K562 (cell line): ENCODE results near the gene ANGEL2. TPM values are rescaled to one million over a fixed set of nuclear protein-coding genes. Genes with fewer than 3 reads are reported as not detected.

Source experiments
- ATAC-seq: fragments of 200-7000 bp; cut with Tn5 transposase; 3 replicates; pipeline ENCODE4 v1.9.1; 2020; ENCODE audit warnings: moderate library complexity
- BruUV-seq: library from RNA; stranded (reverse); fragments of 400-500 nt; replicated peaks from 2 replicates; lab custom pipeline; 2021; lab: Mats Ljungman, UMichigan
- CTCF ChIA-PET: fragments of 300-600 bp; formaldehyde crosslinking; extraction: SDS; loops from one replicate; lab custom pipeline; 2021; ENCODE audit warnings: low intra/inter-chr PET ratio; lab: Yijun Ruan, JAX
- POLR2A ChIA-PET: fragments of 300-600, 350-650 bp; sonication (Branson Sonifier 250); formaldehyde crosslinking; extraction: SDS; loops from one replicate; lab custom pipeline; 2021; ENCODE audit warnings: antibody characterized with exemption, inconsistent platforms; lab: Yijun Ruan, JAX
- DNase-seq, 4 experiments: peaks; one replicate each; pipeline versions ENCODE4 v3.0.0 to v3.0.0-alpha.2; 2011 to 2018; ENCODE audit warnings: low spot score in 3 of 4, mixed read lengths in 3 of 4; ENCODE audit errors: extremely low read depth in 1 of 4
- FAIRE-seq: peaks from 2 replicates; lab custom pipeline; 2011; peaks lifted over from hg19 to GRCh38; lab: Jason Lieb, UNC
- H2AFZ ChIP-seq: 2 replicates; pipeline ENCODE4 v1.6.0; 2011; ENCODE audit warnings: low read depth, low read length, control low read depth, inconsistent platforms
- H3K27ac ChIP-seq: fragments of 200-600 bp; 3 replicates; pipeline ENCODE4 v1.8.0; 2011; ENCODE audit warnings: low read depth, mild to moderate bottlenecking, control low read depth, inconsistent platforms, low read length, moderate library complexity, mixed read lengths; ENCODE audit errors: extremely low read depth
- H3K27me3 ChIP-seq, 2 experiments: fragments of 300-600 bp in 1 of 2; 2 replicates in 1 of 2; 3 replicates in 1 of 2; pipeline versions ENCODE4 v1.6.0 to v1.8.0; 2011; ENCODE audit warnings: inconsistent platforms in 2 of 2, low read length in 2 of 2, mild to moderate bottlenecking in 1 of 2, mixed read lengths in 1 of 2, moderate library complexity in 1 of 2; ENCODE audit not compliant: control insufficient read depth in 2 of 2, insufficient read depth in 2 of 2
- H3K36me3 ChIP-seq: fragments of 300-600 bp; 3 replicates; pipeline ENCODE4 v1.8.0; 2011; ENCODE audit warnings: mild to moderate bottlenecking, low read length, inconsistent platforms; ENCODE audit not compliant: control insufficient read depth, insufficient read depth
- H3K4me1 ChIP-seq, 2 experiments: fragments of 200-600 bp in 1 of 2; replicated peaks in 1 of 2; 2 replicates in 1 of 2; 3 replicates in 1 of 2; pipeline versions ENCODE4 v1.5.1 to v1.8.0; 2011; ENCODE audit warnings: inconsistent platforms in 2 of 2, low read length in 2 of 2, mild to moderate bottlenecking in 1 of 2, mixed read lengths in 1 of 2, moderate library complexity in 1 of 2; ENCODE audit not compliant: control insufficient read depth in 2 of 2, insufficient read depth in 2 of 2
- H3K4me2 ChIP-seq: 2 replicates; pipeline ENCODE4 v1.6.1; 2011; ENCODE audit warnings: low read length, control low read depth, inconsistent platforms, mixed read lengths; ENCODE audit not compliant: insufficient read depth
- H3K4me3 ChIP-seq: fragments of 200-600 bp; sonication (generic), shearing (Covaris generic); 2 replicates; pipeline ENCODE4 v1.5.1; 2016; ENCODE audit warnings: control low read depth, inconsistent platforms
- H3K79me2 ChIP-seq: fragments of 200-600 bp; 3 replicates; pipeline ENCODE4 v1.8.0; 2011; ENCODE audit warnings: low read length, inconsistent platforms; ENCODE audit not compliant: control insufficient read depth, insufficient read depth
- H3K9ac ChIP-seq, 2 experiments: 2 replicates each; pipeline versions ENCODE4 v1.6.0 to v1.6.1; 2011; ENCODE audit warnings: low read depth in 2 of 2, low read length in 2 of 2, control low read depth in 1 of 2, inconsistent platforms in 1 of 2, mild to moderate bottlenecking in 1 of 2, mixed read lengths in 1 of 2; ENCODE audit not compliant: insufficient read depth in 1 of 2
- H3K9me1 ChIP-seq: one replicate; pipeline ENCODE4 v1.6.0; 2011; ENCODE audit warnings: inconsistent platforms, mild to moderate bottlenecking, low read length, moderate library complexity; ENCODE audit not compliant: control insufficient read depth, insufficient read depth
- H3K9me3 ChIP-seq: replicated peaks from 2 replicates; pipeline ENCODE4 v1.5.1; 2011; ENCODE audit warnings: low read depth, low read length, inconsistent platforms; ENCODE audit not compliant: control insufficient read depth, insufficient read depth
- H4K20me1 ChIP-seq: replicated peaks from 2 replicates; pipeline ENCODE4 v1.6.1; 2011; ENCODE audit warnings: low read length, inconsistent platforms, mixed read lengths; ENCODE audit not compliant: control insufficient read depth, insufficient read depth
- BACH1 ChIP-seq: fragments of 200-800 bp; sonication (Bioruptor generic); IDR thresholded peaks from 2 replicates; pipeline ENCODE4 v1.6.1; 2016; ENCODE audit warnings: missing genetic modification characterization, missing compliant biosample characterization
- EP300 ChIP-seq: IDR thresholded peaks from 2 replicates; pipeline ENCODE4 v1.6.1; 2012; ENCODE audit warnings: low read length, improper control_type of control experiment
- GATA2 ChIP-seq: sonication (generic); formaldehyde crosslinking; IDR thresholded peaks from 2 replicates; pipeline ENCODE4 v1.4.0; 2020; ENCODE audit warnings: mild to moderate bottlenecking, missing genetic modification reagents
- HLTF ChIP-seq: fragments of 450-650 bp; IDR thresholded peaks from 2 replicates; pipeline ENCODE4 v1.6.1; 2016
- MTA1 ChIP-seq: fragments of 450-650 bp; IDR thresholded peaks from 2 replicates; pipeline ENCODE4 v1.6.1; 2017; ENCODE audit warnings: borderline replicate concordance
- MXI1 ChIP-seq: IDR thresholded peaks from 2 replicates; pipeline ENCODE4 v1.6.1; 2011; ENCODE audit warnings: low read depth, mild to moderate bottlenecking, improper control_type of control experiment, low read length
- SAFB ChIP-seq: fragments of 200-400 bp; formaldehyde crosslinking; IDR thresholded peaks from 2 replicates; pipeline ENCODE4 v1.6.1; 2017; ENCODE audit warnings: low read depth, low read length, borderline replicate concordance
- WGBS: fragments of 100-300 bp; shearing (Covaris generic); methylation state at CpG from one replicate; pipeline ENCODE4 v1.1.6; 2016; ENCODE audit warnings: low coverage, mixed read lengths; ENCODE audit not compliant: insufficient coverage; ENCODE audit errors: missing lambda C conversion rate; 5-methylcytosine and 5-hydroxymethylcytosine counted together
- in situ Hi-C: fragments of 300-500 bp; cut with MboI; formaldehyde crosslinking; loops from 4 replicates; pipeline ENCODE4 v1.15.0; 2018; ENCODE audit warnings: inconsistent platforms, mixed read lengths
- intact Hi-C: fragments of 100-400 bp; cut with micrococcal nuclease; formaldehyde crosslinking; loops from 2 replicates; pipeline ENCODE4 v1.14.2; 2022
- polyA plus RNA-seq, 8 experiments: library from polyadenylated mRNA; depleted of rRNA in 4 of 8; stranded (reverse) in 5 of 8; unstranded in 3 of 8; fragments of >200 nt; fragmentation: Nextera tagmentation in 2 of 8; fragmentation: Illumina TruSeq in 1 of 8; extraction: Ambion mirVana in 2 of 8; extraction: Trizol in 1 of 8; gene quantifications; 2 replicates each; pipeline versions ENCODE4 v1.2.1 to v1.2.3, GENCODE V29; 2011 to 2014; ENCODE audit warnings: inconsistent platforms in 1 of 8, missing spikeins in 1 of 8
- total RNA-seq, 7 experiments: library from RNA; depleted of rRNA in 6 of 7; stranded (reverse); fragments of >200 nt in 6 of 7; fragmentation: Illumina TruSeq in 2 of 7; extraction: Trizol in 2 of 7; gene quantifications; 2 replicates each; pipeline versions ENCODE4 v1.2.1 to v1.2.3, GENCODE V29; 2011 to 2021; ENCODE audit warnings: low replicate concordance in 1 of 7
- TF ChIP-seq, protein P1 (sequence below): fragments of 450-650 bp; formaldehyde crosslinking; IDR thresholded peaks from 2 replicates; pipeline ENCODE4 v1.4.0; 2020; ENCODE audit warnings: mild to moderate bottlenecking, mixed read lengths
- TF ChIP-seq, protein P2 (sequence below): fragments of 200-400 bp; formaldehyde crosslinking; IDR thresholded peaks from 2 replicates; pipeline ENCODE4 v1.6.1; 2017; ENCODE audit warnings: mild to moderate bottlenecking, low read depth, low read length, moderate library complexity
- TF ChIP-seq, protein P3 (sequence below): fragments of 250-450 bp; sonication (Bioruptor Pico); IDR thresholded peaks from 2 replicates; pipeline ENCODE4 v1.4.0; 2020; ENCODE audit warnings: mild to moderate bottlenecking, moderate library complexity
- TF ChIP-seq, protein P4 (sequence below): fragments of 450-650 bp; IDR thresholded peaks from 2 replicates; pipeline ENCODE4 v1.6.1; 2014; ENCODE audit warnings: low read depth, mild to moderate bottlenecking, moderate library complexity, borderline replicate concordance

ANGEL2 gene
- total and polyA plus RNA-seq, 9 of the 15 experiments (the other 6 are each of a cell fraction or from before 2014, with no cell fraction given) = 6.8 to 34.6 (median 26.2) TPM

DNA sequence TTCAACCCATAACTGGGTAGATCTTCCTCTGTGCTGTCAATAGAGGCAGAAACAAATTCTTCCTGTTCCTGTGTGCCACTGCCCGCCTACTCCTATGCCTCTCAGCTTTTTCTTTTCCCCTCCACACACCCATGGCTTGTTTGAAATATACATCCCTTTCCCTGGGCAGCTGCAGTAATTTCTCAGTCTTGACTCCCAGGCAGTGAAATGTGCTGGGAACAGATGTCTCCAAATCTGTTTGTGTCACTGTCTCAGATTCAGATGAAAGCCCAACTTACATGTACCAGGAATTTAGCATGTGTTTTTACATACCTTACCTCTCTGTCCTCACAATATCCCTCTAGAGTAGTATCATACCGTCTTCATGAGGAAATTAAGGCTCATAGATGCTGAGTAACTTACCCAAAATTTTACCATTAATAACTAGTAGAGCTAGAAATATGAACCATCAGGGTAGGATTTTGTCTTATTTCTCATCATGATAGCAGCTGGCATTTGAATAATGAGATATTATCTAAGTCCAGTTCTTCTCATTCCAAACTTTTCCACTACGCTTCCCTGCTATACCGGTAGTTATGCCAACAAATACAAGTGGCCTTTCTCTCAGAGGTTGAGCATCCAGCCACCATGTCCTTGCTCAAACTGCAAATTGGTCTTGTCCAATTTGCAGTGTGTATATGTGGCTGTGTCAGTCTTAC lies 70.1 kb downstream of the ANGEL2 start:
- intact Hi-C loops = no loop called here
- POLR2A ChIA-PET = interaction anchor here (0.5 to 2.0 kb wide), 3 partner anchors 10 to 893 kb away, joined by 3 to 5 read pairs (median 3); no protein-coding TSS in a partner anchor
- WGBS = 1% methylated on average over 4 of the region's 4 CpGs
- TF ChIP-seq SAFB (no peak), MTA1 (no peak), GATA2 (CRISPR knock-in tag) (no peak), MXI1 (no peak), HLTF (no peak), EP300 (no peak), BACH1 (tag) (no peak)
- TF ChIP-seq, protein P1, sequence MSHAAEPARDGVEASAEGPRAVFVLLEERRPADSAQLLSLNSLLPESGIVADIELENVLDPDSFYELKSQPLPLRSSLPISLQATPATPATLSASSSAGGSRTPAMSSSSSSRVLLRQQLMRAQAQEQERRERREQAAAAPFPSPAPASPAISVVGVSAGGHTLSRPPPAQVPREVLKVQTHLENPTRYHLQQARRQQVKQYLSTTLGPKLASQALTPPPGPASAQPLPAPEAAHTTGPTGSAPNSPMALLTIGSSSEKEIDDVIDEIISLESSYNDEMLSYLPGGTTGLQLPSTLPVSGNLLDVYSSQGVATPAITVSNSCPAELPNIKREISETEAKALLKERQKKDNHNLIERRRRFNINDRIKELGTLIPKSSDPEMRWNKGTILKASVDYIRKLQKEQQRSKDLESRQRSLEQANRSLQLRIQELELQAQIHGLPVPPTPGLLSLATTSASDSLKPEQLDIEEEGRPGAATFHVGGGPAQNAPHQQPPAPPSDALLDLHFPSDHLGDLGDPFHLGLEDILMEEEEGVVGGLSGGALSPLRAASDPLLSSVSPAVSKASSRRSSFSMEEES = no peak
- TF ChIP-seq, protein P2, sequence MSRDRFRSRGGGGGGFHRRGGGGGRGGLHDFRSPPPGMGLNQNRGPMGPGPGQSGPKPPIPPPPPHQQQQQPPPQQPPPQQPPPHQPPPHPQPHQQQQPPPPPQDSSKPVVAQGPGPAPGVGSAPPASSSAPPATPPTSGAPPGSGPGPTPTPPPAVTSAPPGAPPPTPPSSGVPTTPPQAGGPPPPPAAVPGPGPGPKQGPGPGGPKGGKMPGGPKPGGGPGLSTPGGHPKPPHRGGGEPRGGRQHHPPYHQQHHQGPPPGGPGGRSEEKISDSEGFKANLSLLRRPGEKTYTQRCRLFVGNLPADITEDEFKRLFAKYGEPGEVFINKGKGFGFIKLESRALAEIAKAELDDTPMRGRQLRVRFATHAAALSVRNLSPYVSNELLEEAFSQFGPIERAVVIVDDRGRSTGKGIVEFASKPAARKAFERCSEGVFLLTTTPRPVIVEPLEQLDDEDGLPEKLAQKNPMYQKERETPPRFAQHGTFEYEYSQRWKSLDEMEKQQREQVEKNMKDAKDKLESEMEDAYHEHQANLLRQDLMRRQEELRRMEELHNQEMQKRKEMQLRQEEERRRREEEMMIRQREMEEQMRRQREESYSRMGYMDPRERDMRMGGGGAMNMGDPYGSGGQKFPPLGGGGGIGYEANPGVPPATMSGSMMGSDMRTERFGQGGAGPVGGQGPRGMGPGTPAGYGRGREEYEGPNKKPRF = no peak
- TF ChIP-seq, protein P3, sequence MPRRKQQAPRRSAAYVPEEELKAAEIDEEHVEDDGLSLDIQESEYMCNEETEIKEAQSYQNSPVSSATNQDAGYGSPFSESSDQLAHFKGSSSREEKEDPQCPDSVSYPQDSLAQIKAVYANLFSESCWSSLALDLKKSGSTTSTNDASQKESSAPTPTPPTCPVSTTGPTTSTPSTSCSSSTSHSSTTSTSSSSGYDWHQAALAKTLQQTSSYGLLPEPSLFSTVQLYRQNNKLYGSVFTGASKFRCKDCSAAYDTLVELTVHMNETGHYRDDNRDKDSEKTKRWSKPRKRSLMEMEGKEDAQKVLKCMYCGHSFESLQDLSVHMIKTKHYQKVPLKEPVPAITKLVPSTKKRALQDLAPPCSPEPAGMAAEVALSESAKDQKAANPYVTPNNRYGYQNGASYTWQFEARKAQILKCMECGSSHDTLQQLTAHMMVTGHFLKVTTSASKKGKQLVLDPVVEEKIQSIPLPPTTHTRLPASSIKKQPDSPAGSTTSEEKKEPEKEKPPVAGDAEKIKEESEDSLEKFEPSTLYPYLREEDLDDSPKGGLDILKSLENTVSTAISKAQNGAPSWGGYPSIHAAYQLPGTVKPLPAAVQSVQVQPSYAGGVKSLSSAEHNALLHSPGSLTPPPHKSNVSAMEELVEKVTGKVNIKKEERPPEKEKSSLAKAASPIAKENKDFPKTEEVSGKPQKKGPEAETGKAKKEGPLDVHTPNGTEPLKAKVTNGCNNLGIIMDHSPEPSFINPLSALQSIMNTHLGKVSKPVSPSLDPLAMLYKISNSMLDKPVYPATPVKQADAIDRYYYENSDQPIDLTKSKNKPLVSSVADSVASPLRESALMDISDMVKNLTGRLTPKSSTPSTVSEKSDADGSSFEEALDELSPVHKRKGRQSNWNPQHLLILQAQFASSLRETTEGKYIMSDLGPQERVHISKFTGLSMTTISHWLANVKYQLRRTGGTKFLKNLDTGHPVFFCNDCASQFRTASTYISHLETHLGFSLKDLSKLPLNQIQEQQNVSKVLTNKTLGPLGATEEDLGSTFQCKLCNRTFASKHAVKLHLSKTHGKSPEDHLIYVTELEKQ = no peak
- TF ChIP-seq, protein P4, sequence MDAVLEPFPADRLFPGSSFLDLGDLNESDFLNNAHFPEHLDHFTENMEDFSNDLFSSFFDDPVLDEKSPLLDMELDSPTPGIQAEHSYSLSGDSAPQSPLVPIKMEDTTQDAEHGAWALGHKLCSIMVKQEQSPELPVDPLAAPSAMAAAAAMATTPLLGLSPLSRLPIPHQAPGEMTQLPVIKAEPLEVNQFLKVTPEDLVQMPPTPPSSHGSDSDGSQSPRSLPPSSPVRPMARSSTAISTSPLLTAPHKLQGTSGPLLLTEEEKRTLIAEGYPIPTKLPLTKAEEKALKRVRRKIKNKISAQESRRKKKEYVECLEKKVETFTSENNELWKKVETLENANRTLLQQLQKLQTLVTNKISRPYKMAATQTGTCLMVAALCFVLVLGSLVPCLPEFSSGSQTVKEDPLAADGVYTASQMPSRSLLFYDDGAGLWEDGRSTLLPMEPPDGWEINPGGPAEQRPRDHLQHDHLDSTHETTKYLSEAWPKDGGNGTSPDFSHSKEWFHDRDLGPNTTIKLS = no peak

More for the DNA sequence above, 70.1 kb downstream of the ANGEL2 start:
- H3K9me3 ChIP-seq = no peaks in the 10 kb centered on the region
- H3K4me2 ChIP-seq = no peak overlapping the region
- CTCF ChIA-PET = no interaction called here
- H2AFZ ChIP-seq = no peak overlapping the region
- H3K27me3 ChIP-seq = peaks cover 33 to 34% of the 10 kb centered on the region in 2 experiments
- DNase-seq (no peak), FAIRE-seq (no peak), ATAC-seq (no peak)
- H3K36me3 ChIP-seq = no peaks in the 10 kb centered on the region
- H3K4me1 ChIP-seq = peaks cover 0 to 6% of the 10 kb centered on the region in 2 experiments; a peak in 2 of 5 replicates
- H3K79me2 ChIP-seq = no peaks in the 10 kb centered on the region
- no peaks in the 10 kb centered on the region for H3K9me1 ChIP-seq
- no peaks in the 10 kb centered on the region for H4K20me1 ChIP-seq
- H3K4me3 ChIP-seq = no peak overlapping the region
- in situ Hi-C loops = no loop called here
- no TSS peak for BruUV-seq
- no peak overlapping the region for H3K9ac ChIP-seq
- H3K27ac ChIP-seq = no peak overlapping the region
